Bone marrow (tissue), 2 donors: ENCODE results near the gene CTDP1.
"Not testable (repeated sequence)": the region's sequence is repeated elsewhere in the genome, so short reads cannot be mapped to it uniquely, and the experiment has no call there.

Source experiments
- DNase-seq, 2 donors: peaks; one replicate each; lab custom pipeline; 2025; lab: John Stamatoyannopoulos, UW

Gene CTDP1

GRCh38 chr18:79681484-79682387 lies 2.1 kb downstream of the CTDP1 start:
- DNase-seq: no peak

- DNase-seq: no peak
Measured at GRCh38 chr18:79682481-79682880, 2.9 kb downstream of the CTDP1 start.

DNA sequence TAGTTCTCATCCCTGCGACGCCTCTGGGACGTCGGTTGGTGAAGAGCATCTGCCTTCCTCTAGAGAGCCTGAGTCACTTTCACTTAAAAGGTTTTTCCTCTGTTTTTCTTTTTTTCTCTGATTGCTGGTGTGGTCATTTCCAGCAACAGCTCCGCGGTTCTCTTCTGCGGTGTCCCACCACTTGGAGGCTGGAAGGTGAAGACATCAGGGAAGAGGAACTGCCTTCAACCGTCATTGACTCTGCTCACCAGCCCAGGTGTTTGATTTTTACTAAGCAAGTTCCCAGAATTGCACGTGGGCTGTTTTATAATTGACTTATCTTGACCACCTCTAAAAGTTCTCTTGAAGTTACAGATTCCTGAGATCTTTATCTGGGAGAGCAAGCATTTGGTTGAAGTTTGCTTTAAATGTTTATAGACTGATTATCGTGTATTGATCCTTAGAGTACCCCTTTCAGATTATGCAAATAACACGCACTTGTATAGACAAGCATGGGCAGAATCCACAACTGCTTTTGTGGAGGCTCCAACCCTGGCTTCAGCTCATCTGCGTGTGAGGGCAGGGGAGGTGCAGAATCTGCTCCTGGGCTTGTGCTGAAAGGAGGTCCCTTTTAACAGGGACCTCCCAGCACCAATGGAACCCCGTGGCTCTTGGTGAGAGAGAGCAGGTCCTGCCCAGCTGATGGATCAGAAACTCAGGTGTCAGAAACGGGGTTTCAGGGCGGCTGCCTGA lies 3.5 kb downstream of the CTDP1 start:
- no peak for DNase-seq

DNA sequence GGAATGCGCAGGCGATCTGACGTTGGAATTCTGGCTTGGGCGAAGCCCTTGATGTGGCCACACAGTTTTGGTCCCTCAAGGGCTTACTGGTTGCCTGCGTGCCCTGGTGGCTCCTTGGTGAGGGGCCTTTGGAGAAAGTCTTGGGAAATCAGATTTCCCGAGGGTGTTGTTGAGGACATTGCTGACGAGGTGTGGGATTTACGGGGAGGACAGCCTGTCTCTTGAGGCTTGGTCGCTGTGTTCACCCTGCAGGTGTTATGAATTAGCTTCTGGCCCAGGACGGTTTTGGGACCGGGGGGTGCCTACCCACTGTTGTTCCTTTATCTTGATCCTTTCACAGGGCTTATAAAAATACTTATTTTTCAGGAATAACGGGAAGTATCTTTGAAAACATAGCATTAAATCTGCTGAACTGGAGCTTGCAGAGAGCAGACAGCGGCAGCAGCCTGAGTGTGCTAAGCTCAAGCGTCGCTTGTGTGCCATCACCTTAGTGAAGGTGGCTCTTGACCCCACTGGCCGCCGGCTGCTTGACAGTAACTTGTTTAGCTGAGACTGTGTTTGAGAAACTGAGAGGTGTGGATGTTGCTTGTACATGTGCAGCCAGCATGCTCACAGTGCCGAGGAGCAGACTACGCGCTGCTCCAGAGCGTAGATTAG lies 4.2 kb downstream of the CTDP1 start:
- no peak for DNase-seq

GRCh38 chr18:79684283-79684631 lies 4.7 kb downstream of the CTDP1 start:
- DNase-seq: no peak

- no peak for DNase-seq
Measured at GRCh38 chr18:79684787-79685186, 5.2 kb downstream of the CTDP1 start.

DNA sequence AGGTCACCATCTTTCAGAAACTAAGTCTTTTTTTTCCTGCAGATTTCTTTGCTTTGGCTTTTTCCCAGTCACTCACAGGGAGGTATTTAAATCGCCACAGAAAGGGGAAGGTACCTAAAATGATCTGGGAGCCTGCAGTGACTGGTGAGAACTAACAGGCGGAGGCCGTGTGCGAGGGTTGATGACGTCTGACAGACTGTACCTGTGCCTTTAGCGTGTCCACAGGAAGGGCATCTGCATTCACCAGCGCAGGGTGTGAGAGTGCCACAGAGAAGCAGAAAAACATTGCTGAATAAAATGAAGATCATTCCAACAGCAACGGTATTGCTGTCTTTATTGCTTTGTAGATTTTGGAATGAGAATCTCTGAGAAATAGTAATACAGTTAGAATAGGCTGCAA lies 5.7 kb downstream of the CTDP1 start:
- no peak for DNase-seq

- DNase-seq: no peak
Measured at GRCh38 chr18:79685971-79686370, 6.4 kb downstream of the CTDP1 start.

DNA sequence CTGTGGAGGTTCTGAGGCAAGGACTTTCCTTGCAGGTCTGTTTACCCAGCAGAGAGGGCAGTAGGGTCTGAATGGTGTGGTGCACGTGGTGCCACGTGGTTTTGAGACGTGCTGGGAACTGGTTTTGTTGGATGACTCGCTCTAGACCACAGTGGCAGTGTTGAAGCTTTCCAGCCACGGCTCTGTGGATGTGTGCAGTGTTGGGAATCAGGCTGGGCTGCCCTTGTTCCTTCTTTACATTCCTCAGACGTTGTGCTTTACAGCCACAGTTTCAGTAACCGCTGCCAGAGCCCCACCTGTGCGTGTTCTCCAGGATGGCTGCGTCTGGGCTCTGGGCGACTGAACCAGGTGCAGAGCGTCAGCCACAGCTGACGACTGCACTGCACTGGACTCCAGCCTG lies 8.2 kb downstream of the CTDP1 start:
- DNase-seq: no peak

- no peak for DNase-seq
Measured at GRCh38 chr18:79690071-79690470, 10.5 kb downstream of the CTDP1 start.

DNA sequence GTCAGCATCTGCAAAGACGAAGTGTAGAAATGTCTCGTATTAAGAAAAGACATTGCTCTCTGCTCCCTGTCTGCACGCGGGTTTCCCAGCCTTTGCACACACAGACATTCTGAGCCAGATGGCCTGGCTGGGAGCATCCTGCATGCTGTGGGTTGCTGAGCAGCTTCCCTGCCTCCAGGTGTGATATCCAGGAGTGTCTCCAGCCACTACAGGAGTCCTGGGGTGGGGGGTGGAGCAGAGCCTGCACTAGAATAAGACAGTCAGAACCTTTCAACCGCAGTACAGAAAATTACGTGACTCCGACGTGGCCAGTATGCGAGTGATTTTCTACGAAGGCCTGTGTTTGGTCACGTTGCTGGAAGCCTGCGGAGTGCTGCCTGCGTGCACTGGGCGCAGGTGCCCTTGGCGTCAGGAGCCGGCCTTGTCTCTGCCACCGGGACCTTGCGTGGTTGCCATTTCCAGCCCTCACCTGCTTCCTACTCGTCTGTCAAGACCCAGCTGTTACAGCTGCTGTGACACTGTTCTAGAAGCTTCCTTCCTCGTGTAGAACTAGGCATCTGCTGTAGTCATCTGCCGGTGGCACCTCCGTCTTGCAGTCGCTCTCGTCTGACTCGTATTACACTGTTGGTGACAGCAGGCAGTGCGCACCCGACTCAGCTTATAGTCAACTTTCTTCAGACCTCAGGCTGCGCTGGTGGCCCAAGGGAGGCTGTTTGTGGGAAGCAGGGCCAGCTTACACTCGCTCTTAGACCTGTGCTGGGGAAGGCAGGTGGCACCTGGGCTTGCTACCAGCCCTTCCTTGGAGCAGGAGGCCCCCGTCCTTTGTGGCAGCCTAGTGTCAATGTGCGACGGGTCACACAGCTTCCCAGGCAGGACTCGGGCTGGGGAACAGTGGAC lies 11.2 kb downstream of the CTDP1 start:
- no peak for DNase-seq

GRCh38 chr18:79692056-79692455 lies 12.5 kb downstream of the CTDP1 start:
- DNase-seq: no peak

GRCh38 chr18:79692886-79693285 lies 13.3 kb downstream of the CTDP1 start:
- no peak for DNase-seq

- DNase-seq: no peak
Measured at GRCh38 chr18:79693561-79694205, 14.1 kb downstream of the CTDP1 start.

DNA sequence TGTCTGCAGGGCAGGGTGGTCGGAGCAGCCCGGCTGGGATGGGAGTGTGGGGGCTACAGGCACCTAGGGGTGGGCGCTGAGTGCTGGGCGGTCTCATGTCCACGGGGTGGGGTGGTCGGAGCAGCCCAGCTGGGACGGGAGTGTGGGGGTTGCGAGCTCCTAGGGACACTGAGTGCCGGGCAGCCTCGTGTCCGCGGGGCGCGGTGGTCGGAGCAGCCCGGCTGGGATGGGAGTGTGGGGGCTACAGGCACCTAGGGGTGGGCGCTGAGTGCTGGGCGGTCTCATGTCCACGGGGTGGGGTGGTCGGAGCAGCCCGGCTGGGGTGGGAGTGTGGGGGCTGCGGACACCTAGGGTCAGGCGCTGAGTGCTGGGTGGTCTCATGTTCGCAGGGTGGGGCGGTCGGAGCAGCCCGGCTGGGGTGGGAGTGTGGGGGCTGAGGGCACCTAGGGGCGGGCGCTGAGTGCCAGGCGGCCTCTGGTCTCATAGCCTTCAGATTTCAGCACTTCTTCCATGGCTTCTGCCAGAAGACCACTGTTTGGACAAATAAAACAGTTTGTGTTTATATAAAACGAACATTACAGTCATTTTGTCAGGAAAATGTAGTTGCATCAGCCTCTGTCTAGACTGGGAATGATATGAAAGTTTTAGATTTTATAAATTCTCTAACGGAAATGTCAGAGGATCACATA lies 14.7 kb downstream of the CTDP1 start:
- not testable (repeated sequence) for DNase-seq

GRCh38 chr18:79694895-79695213 lies 15.3 kb downstream of the CTDP1 start:
- no peak for DNase-seq

- DNase-seq: no peak
Measured at GRCh38 chr18:79695269-79695668, 15.7 kb downstream of the CTDP1 start.

- DNase-seq: no peak
Measured at GRCh38 chr18:79695856-79696850, 16.6 kb downstream of the CTDP1 start.

- DNase-seq: no peak
Measured at GRCh38 chr18:79697178-79697577, 17.6 kb downstream of the CTDP1 start.

- no peak for DNase-seq
Measured at GRCh38 chr18:79697976-79698375, 18.4 kb downstream of the CTDP1 start.
